GM21423 (cell line): Measurements from ENCODE around the gene PWWP2B.

ENCODE experiments used
- ATAC-seq: cut with Tn5 transposase; IDR thresholded peaks from one replicate; pipeline ENCODE4 v1.9.1; 2021; ENCODE audit warnings: mild to moderate bottlenecking, moderate library complexity; ENCODE audit not compliant: unreplicated experiment

PWWP2B gene

GRCh38 chr10:132466520-132467463, 69.8 kb downstream of the PWWP2B start:
- no peak for ATAC-seq
